Vagina (tissue), 2 donors: ENCODE data around the gene CDK5R2.

Experiments
- CTCF ChIP-seq, 3 experiments: fragments of 450-650 bp in 2 of 3; fragments of 200-600 bp in 1 of 3; sonication (generic) in 1 of 3; IDR thresholded peaks; one replicate each; pipeline ENCODE4 v1.5.1; 2017 to 2019; ENCODE audit warnings: antibody characterized with exemption in 3 of 3, mild to moderate bottlenecking in 2 of 3, moderate library complexity in 2 of 3
- POLR2A ChIP-seq, 2 donors: fragments of 450-650 bp; IDR thresholded peaks; one replicate each; pipeline ENCODE4 v1.6.1; 2017; ENCODE audit warnings: antibody characterized with exemption in 2 of 2, mild to moderate bottlenecking in 2 of 2, moderate library complexity in 2 of 2
- POLR2AphosphoS5 ChIP-seq, 2 donors: sonication (generic); formaldehyde crosslinking; IDR thresholded peaks; one replicate each; pipeline ENCODE4 v1.9.0; 2017; ENCODE audit warnings: antibody characterized with exemption in 2 of 2, mild to moderate bottlenecking in 2 of 2, low read depth in 1 of 2; ENCODE audit not compliant: insufficient read depth in 1 of 2

GRCh38 chr2:218944759-218945404 is 14.6 kb upstream of the CDK5R2 start:
- no peak for TF ChIP-seq POLR2A (IDR thresholded peaks at IDR 0.05)
- no peak for TF ChIP-seq CTCF (IDR thresholded peaks at IDR 0.05)
- TF ChIP-seq POLR2AphosphoS5 (IDR thresholded peaks at IDR 0.05; ENCODE audit: insufficient read depth in 1 of 2, low read depth in 1 of 2): no peak
